Testis (tissue), 2 donors: ENCODE results near the gene EFNA5.

ENCODE experiments used
- CTCF ChIP-seq, 3 experiments: fragments of 450-650 bp in 2 of 3; fragments of 200-600 bp in 1 of 3; sonication (generic) in 1 of 3; IDR thresholded peaks; one replicate each; pipeline ENCODE4 v1.5.1; 2016 to 2019; ENCODE audit warnings: antibody characterized with exemption in 3 of 3, mild to moderate bottlenecking in 2 of 3, moderate library complexity in 1 of 3
- POLR2A ChIP-seq: fragments of 450-650 bp; IDR thresholded peaks from one replicate; pipeline ENCODE4 v1.6.1; 2017; ENCODE audit warnings: antibody characterized with exemption, mild to moderate bottlenecking, moderate library complexity

- TF ChIP-seq CTCF (IDR thresholded peaks at IDR 0.05) (no peak), POLR2A (no peak)
Observed at GRCh38 chr5:107543868-107544267, 126.9 kb downstream of the EFNA5 start.
